HT1080 (cell line): ENCODE data around the gene RIT2. TPM values are rescaled to one million over a fixed set of nuclear protein-coding genes. Genes with fewer than 3 reads are reported as not detected.

Experiments
- DNase-seq: peaks from one replicate; pipeline ENCODE4 v3.0.0-alpha.2; 2015; ENCODE audit warnings: low read depth
- total RNA-seq: library from RNA; depleted of rRNA; stranded (reverse); fragments of >200 nt; shearing (Covaris generic); gene quantifications from 2 replicates; pipeline ENCODE4 v1.2.3, GENCODE V29; 2014

Gene RIT2
- total RNA-seq, 1 experiment from 2014 or later = not detected

DNA sequence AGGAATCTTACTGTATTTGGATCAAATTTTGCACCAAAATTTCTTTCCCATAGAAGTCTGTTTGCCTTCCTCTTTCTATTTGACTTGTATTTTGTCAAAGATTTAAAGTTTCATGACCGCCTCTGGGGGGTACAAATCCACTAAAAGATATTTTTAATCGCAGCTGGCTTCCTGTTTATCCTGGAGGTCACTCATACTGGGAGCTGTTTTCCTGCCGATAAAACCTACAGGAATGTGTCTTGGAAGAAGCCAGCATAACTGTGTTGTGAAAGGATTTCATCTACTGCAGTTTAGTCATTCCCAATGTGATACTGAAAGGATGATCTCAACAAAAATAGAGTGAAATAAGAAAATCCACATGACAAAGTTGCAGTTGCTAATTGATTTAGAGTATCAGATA is 184.0 kb downstream of the RIT2 start:
- DNase-seq = peak; percentile 74

DNA sequence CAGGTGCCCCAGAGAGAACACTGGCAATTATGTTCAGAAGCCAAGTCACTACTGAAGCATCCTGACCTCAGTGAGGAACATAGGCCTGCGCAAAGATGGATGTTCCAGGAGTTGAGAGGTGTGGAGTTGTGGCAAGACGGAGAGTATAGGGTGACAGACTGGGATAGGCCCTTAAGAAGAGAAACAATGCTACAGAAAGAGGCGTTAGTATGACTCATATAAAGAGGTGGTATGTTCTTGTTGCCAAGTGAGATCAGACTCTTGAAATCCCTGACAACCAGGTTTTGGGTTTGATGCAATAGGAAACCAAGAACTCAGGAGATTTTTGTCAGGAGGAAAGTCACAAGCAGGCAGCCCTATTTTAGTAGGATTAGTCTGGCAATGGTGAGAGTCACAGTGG is 185.6 kb downstream of the RIT2 start:
- DNase-seq = peak; percentile 81

DNA sequence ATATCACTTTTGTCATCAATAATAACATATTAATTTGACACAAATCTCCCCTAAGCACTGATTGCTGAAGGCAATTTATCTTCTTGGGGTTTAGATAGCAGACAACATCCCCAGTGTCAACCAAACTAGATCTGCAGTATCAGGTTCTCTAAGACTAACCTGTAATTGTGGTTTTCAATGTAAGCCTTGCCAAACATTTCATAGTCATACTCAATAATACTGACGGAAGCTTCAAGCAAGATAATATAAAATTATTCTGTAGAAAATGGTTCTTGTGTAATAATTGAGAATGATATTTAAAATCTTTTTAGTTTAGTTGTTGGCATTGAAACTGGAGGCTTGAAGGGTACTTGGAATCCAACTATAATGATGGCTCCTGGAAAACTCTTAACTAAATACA is 186.3 kb downstream of the RIT2 start:
- no peak for DNase-seq

DNA sequence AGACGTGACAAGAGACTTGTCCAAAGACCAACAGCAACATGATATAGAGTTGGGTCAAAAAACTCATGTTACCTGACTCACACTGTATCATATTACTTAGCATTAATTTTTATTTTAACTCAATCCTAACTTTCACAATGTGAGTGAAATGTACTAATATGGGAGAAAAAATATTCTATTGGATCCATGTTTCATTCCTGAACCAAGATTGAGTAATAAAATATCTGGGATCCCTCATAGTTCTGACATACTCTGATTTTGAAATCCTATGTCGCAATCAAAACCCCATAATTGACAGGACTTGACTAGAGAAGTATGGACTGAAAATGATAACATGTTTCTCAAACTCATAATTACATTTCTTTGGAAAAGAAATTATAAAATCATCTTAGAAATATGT is 190.4 kb downstream of the RIT2 start:
- DNase-seq = no peak

DNA sequence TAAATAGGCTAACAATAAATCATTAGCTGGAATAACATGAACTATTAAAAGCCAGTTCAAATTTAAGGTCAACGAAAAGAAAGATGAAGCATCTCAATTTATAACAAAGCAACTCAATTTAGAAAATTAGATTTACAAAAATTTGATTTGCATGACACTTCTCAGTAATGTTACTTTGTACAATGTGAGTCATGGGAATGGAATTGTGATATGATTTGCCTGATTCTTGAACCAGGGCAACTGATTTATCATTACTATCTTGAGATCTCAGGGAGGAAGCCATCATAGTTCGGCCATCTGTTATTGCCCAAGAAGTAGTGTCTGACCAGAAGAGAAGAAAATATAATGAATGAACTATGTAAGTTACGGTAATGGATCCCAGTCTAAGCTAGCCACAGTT is 193.1 kb downstream of the RIT2 start:
- no peak for DNase-seq

DNA sequence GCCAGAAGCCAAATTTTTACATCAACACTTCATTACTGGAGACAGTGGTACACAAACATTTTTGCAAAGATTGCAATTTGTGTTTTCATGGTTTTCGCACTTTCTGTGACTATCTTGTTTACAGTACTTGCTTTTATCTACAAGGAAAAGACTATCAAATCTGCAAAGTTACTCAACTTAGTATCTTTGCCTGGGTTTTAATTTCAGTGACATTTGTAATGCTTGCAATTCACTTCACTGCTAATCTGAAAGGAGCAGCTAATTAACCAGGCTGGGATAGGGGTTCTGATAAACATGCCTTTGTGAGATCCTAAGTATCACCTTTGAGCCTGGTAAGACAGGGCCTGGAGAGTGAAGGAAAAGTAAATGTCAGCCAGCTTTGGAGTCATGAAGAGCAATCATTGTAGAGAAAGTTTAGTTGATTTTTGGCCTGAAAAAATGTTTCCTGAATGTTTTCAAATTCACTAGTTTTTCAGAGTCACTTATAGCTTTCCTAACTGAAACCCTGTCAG is 194.2 kb downstream of the RIT2 start:
- DNase-seq = no peak

DNA sequence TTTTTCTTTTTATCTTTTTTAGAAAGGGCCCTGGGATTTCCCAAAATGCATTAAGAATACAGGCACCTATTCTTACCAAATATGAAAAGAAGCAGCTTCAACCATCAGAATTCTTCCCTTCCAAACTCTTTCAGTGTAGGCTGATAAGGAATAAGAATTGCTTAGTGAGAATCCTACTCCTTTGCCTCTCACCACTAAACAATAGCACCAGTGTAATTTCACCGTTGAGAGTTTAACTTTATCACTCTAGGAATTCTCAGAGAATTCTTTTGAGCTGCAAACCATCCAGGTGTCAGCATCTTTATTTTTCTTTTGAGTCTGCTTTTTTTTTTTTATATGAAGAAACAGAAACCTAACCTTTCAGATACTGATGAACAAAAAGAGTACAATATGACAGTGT is 194.9 kb downstream of the RIT2 start:
- DNase-seq = no peak

DNA sequence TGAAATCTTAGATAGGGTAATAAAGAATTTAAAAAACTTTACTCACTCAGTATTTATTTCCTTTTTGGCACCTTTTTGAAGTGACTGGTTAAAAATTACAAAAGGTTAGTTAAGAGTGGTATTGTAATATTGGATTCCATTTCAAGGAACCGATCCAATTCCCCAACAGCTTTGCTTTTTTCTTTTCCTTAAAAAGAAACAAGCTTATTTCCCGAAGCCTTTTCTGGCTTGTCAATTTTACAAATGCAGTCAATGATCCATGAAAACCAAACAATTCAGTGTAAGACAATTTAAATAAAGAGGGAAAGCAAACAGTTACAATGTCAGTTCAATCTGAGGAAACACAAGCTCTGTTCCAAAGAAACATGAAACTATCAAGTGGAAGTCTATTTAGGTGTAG is 200.2 kb downstream of the RIT2 start:
- DNase-seq = no peak

DNA sequence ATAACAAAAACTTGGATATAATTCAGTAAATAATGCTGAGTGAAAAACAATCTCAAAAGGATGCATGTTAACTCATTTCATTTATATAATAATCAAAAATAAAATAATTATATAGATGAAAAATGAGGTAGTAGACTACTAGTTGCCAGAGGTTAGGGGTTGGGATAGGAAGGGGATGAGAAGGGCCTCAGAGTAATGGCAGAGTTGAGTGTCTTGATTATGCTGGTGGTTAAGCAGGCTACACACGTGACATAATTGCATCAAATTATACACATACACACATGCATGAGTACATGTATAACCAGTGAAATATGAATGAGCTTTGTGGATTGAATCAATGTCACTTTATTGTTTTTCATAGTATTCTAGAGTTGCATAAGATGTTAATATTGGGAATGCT is 201.0 kb downstream of the RIT2 start:
- no peak for DNase-seq

DNA sequence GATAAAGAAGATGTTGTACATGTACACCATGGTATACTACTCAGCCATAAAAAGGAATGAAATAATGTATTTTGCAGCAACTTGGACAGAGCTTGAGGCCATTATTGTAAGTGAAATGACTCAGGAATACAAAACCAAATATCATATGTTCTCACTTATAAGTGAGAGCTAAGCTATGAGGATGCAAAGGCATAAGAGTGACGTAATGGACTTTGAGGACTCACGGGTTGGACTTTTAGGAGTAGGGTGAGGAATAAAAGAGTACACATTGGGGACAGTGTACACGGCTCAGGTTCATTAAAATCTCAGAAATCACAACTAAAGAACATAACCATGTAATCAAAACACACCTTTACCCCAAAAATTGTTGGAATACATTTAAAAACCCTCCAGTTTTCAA is 206.4 kb downstream of the RIT2 start:
- DNase-seq = no peak

DNA sequence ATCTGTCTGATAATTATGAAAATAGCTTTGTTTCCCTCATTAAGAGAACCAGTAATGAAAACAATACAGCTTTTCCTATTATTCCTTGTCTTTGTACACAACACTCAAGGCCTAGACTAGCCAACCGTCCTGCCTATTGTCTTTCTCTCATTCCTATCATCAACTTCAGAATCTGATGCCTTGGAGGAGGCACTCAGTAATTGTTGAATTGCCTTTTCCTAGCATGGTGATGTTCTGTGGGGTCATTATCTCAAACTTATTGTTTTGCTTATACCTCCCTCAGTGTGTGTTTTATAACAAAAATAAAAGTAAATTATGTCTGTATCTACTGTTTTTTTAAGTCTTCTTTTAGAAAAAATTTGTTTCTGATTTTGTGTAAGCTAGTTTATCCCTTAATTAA is 208.7 kb downstream of the RIT2 start:
- no peak for DNase-seq

DNA sequence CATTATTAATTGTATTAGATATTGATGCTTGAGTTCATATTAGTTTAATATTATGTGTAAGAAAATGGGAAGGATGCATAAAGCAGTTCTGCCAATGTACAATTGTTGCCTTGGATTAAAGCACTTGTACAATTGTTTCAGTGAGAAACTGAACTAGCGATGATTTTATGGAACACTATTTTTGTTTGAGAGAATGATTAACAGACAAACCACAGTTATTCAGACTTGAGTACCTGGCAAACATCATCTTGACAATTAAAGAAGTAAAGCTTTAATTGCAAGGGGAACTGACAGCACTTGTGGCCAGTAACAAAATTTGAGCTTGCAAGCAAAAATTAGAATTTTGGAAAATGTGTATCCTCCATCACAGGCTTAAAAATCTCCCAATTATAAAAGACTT is 214.3 kb downstream of the RIT2 start:
- DNase-seq = no peak

DNA sequence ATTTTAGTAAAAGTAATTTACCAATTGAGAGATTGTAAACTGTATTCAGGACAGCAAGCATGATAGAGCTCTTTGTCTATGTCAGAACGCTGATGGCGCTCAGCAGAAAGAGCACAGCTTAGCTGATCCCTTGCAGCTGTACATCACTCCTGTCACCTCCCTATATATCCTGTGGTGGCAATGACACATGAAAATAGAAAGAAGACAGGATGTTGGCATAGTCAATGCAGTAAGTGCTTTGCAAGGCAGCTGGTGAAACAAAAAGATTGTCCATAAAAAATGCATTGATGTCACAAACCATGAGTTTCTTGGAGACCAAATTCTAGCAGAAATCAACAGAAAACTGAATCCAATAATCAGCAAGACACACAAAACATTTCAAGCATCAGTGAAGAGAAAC is 221.5 kb downstream of the RIT2 start:
- DNase-seq = no peak

DNA sequence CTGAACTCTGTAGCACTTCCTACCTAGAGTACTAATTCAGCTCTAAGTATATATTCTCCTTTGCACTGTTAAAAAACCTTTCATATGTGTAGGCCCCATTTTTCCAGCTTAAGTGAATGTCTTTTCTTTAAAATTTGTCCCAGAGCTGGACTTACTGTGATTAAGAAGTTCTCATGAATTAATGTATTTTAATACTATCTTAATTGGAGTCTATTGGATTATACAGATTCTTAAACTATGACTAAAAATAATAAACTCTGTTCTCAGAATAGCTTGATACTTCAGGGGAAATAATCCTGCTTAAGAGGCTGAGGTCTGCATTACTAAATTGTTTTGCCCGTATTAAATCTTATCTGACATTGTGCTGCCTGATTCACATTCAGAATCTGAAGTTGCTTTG is 223.3 kb downstream of the RIT2 start:
- DNase-seq = no peak

DNA sequence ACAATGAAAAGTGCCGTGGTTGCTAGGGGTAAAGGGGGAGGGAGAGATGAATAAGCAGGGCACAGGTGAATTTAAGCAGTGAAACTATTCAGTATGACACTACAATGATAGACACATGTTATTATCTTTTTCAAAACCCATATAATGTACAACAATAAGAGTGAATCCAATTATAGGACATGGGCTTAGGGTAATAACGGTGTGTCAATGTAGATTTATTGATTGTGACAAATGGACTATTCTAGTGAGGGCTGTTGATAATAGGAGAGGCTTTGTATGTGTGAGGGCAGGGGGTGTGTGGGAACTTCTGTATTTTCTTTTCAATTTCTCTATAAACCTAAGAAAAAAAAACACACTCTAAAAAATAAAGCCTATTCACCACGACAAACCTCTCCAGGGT is 223.8 kb downstream of the RIT2 start:
- DNase-seq = no peak

DNA sequence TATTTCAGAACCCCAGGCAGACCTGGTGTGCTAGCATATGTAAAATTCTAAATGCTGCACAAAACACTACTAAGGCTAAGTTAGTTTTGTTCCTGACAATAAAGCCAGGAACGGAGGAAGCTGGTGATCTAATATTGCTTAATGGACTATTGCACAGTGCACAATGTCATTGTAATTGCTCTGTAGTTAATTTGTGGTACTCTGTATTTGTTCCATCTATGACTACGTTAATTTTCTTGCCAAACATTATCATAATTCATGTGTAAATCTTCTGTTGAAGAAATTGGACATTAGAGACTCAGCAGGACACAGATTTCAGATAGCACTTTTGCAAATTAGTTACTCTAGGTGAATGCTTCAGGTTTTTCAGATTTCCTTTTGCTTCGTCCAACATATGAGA is 232.3 kb downstream of the RIT2 start:
- no peak for DNase-seq

DNA sequence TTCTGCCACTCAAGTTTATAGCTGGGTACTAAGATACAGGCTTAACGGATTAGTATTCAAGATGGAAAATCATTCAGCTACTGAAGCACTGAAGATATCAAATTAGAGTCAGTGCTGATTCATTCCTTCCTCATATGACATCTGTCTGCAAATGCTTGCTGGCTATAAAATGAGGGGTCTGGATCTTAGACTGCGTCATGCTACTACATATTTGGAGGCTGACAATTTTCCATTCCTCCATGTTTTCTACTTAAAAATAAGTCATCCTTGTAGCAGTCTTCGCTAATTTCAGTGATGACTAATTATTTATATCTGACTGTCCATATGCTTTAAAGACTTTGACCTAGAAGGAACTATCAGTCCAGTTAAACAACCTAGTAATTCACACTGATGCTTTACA is 233.4 kb downstream of the RIT2 start:
- peak; percentile 44 for DNase-seq

DNA sequence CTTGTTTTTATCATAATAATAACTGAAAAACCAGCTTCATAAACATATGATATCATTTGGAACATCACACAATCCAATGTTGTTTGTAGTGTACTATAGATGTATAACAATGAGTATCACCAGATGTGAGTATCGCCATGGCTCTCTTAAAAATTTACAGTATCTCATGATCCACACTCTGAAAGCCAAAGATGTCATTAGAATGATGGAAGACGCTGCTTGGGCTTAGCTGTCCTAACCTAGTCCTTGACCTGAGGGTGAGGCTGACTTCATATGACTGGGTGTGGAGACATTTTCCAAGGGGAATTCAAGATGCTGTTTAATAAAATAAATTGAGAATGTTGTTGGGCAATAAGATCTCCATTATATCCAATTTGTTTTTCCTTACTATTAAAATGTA is 242.6 kb downstream of the RIT2 start:
- no peak for DNase-seq

DNA sequence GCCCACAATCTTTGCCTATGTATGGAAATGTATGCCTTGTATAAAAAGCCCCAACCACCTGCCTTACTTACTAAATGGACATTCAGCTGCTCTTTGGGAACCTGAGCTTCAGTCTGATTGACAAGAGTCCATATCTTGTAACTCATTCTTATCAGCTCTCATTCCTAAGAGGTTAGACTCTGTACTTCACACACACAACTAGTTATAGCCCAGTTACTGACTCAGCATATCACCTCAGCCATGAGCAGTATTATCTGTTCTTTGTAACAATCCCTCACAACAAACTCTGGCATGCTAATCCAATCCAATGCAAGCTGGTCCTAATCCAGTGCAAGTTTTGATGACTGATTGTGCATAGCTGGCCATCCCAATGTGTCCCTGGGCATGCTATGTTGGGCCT is 250.6 kb downstream of the RIT2 start:
- DNase-seq = no peak

DNA sequence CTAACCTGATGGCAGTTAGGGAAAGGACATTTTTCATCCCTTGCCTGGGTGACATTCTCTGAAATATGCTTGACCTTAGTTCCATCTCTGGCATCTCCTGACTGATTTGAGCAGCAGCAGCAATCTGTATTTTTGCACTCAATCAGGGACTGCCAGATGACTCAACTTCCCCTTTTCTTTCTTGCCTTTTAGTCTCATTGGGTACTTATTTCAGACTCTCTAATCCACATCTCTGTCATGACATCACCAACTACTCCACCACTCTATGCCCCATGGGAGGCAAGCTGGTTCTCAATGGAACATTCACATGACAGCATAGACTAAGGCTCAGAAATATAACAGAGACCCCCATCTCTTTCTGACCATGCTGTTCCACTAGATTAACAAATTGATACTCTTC is 254.2 kb downstream of the RIT2 start:
- no peak for DNase-seq

DNA sequence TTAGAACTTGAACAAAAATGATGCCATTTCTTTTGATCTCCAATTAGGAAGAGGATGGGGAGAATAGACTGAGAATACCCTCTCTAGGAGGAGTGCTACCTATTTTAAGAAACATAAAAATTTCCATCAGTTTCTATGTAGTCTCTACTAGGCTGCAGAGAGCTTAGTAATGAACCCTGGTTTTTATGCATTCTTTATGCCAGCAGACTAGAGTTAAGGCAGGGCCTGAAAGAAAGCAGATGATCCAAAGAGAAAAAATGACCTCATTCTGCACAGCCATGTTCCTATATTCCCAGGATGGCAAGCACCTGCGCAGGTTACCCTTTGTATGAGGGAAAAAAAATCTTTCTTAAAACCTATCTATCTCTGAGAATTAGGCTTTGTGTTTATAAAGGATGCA is 254.9 kb downstream of the RIT2 start:
- DNase-seq = no peak

DNA sequence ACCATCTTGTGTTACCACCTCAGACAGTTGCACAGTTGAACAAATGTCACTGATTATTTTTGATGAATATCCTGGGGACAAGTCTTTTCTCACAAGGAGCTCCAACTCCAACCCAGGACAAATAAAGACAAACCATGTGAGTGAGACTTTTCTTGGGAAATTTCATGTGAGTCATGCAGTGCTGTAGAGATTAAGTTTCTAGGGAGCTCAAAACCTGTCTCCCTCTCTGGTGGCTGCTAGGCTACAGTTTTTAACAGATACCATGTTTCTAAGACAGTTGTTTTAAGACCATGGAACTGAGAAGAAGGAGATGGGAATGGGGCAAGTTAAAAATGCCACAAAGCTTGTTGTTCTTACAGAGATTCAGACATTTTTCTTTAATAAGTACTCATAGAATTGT is 255.5 kb downstream of the RIT2 start:
- peak; percentile 53 for DNase-seq

DNA sequence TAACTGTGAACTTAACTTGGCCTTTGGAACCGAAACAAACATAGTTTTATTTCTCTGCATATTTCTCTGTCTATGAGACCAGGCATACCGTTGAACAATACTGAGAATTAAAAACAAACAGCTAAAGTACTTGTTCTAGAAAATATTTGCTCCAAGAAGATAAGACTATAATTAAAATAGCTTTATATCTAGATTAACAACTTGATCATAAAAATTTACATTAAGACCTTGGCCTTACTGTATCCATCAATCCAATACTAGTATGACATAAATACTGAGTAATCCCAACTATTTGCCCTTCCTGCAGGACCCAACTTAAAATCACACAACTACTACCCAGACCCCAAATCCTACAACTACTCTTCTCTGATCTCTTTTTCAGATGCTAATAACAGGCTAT is 260.9 kb downstream of the RIT2 start:
- no peak for DNase-seq
